A673 (cell line): ENCODE data around the gene UTRN.

Experiments
- CTCF ChIP-seq: fragments of 300-800, 200-600 bp; sonication (generic); conservative IDR thresholded peaks from 2 replicates; pipeline ENCODE4 v1.5.1; 2017; ENCODE audit warnings: low read depth, mild to moderate bottlenecking, antibody characterized with exemption, low read length, moderate library complexity, mixed read lengths
- EZH2 ChIP-seq: fragments of 200-600 bp; sonication (generic); IDR thresholded peaks from 2 replicates; pipeline ENCODE4 v1.6.1; 2017; ENCODE audit warnings: borderline replicate concordance, low read depth, mild to moderate bottlenecking, mixed read lengths, antibody characterized with exemption, low read length; ENCODE audit not compliant: poor library complexity, severe bottlenecking

GRCh38 chr6:144284783-144285547 is at the start of gene UTRN:
- TF ChIP-seq CTCF (peak; percentile 14; the same call in 1 of the 2 replicates), EZH2 (no peak)
